Liver (tissue), 9 donors: ENCODE results near the gene ZNF341. TPM values are rescaled to one million over a fixed set of nuclear protein-coding genes. Genes with fewer than 3 reads are reported as not detected.

Experiments used
- DNase-seq: peaks from one replicate; pipeline ENCODE4 v3.0.0-alpha.2; 2017; ENCODE audit warnings: low spot score
- H3K27ac ChIP-seq, 2 donors: one replicate each; pipeline ENCODE4 v1.7.0; 2013; ENCODE audit warnings: inconsistent platforms in 2 of 2, low read length in 2 of 2, control low read depth in 1 of 2, low read depth in 1 of 2, mild to moderate bottlenecking in 1 of 2
- H3K27me3 ChIP-seq, 4 donors: one replicate each; pipeline versions ENCODE4 v1.6.1 to v1.7.0; 2013; ENCODE audit warnings: low read length in 3 of 4, inconsistent platforms in 1 of 4, mild to moderate bottlenecking in 1 of 4, moderate library complexity in 1 of 4; ENCODE audit not compliant: control insufficient read depth in 4 of 4, insufficient read depth in 4 of 4
- H3K36me3 ChIP-seq, 4 donors: one replicate each; pipeline versions ENCODE4 v1.6.1 to v1.7.0; 2013; ENCODE audit warnings: low read length in 3 of 4, mild to moderate bottlenecking in 3 of 4, low read depth in 1 of 4, moderate library complexity in 1 of 4; ENCODE audit not compliant: control insufficient read depth in 4 of 4, insufficient read depth in 3 of 4
- H3K4me1 ChIP-seq, 4 donors: one replicate each; pipeline versions ENCODE4 v1.6.1 to v1.7.0; 2013; ENCODE audit warnings: low read length in 3 of 4, mild to moderate bottlenecking in 3 of 4, moderate library complexity in 1 of 4; ENCODE audit not compliant: control insufficient read depth in 4 of 4, insufficient read depth in 4 of 4
- H3K4me3 ChIP-seq, 3 donors: one replicate each; pipeline versions ENCODE4 v1.6.1 to v1.7.0; 2013; ENCODE audit warnings: low read length in 3 of 3, control low read depth in 1 of 3, low read depth in 1 of 3, mild to moderate bottlenecking in 1 of 3
- H3K9ac ChIP-seq, 2 donors: one replicate each; pipeline ENCODE4 v1.7.0; 2013; ENCODE audit warnings: low read length in 2 of 2, mild to moderate bottlenecking in 2 of 2, moderate library complexity in 2 of 2, control low read depth in 1 of 2, low read depth in 1 of 2
- H3K9me3 ChIP-seq, 4 donors: one replicate each; pipeline versions ENCODE4 v1.6.1 to v1.7.0; 2013; ENCODE audit warnings: low read length in 3 of 4; ENCODE audit not compliant: control insufficient read depth in 4 of 4
- EGR1 ChIP-seq, 2 donors: IDR thresholded peaks; 2 replicates each; pipeline ENCODE4 v1.6.1; 2016 to 2018; ENCODE audit warnings: antibody characterized with exemption in 2 of 2, low read depth in 2 of 2
- FOXA1 ChIP-seq: IDR thresholded peaks from 2 replicates; pipeline ENCODE4 v1.6.1; 2016; ENCODE audit warnings: antibody characterized with exemption
- FOXA2 ChIP-seq: IDR thresholded peaks from 2 replicates; pipeline ENCODE4 v1.6.1; 2016; ENCODE audit warnings: antibody characterized with exemption
- GABPA ChIP-seq, 2 donors: IDR thresholded peaks in 1 of 2; conservative IDR thresholded peaks in 1 of 2; 2 replicates each; pipeline ENCODE4 v1.6.1; 2016; ENCODE audit warnings: antibody characterized with exemption in 2 of 2, mild to moderate bottlenecking in 1 of 2, moderate library complexity in 1 of 2
- HNF4A ChIP-seq, 2 donors: conservative IDR thresholded peaks; 2 replicates each; pipeline ENCODE4 v1.6.1; 2016; ENCODE audit warnings: antibody characterized with exemption in 2 of 2, mild to moderate bottlenecking in 2 of 2
- HNF4G ChIP-seq: IDR thresholded peaks from 2 replicates; pipeline ENCODE4 v1.6.1; 2016; ENCODE audit warnings: antibody characterized with exemption
- JUND ChIP-seq, 2 donors: IDR thresholded peaks; 2 replicates each; pipeline ENCODE4 v1.6.1; 2016; ENCODE audit warnings: antibody characterized with exemption in 2 of 2
- NR2F2 ChIP-seq: IDR thresholded peaks from 2 replicates; pipeline ENCODE4 v1.6.1; 2016; ENCODE audit warnings: antibody characterized with exemption
- RAD21 ChIP-seq, 2 donors: IDR thresholded peaks; 2 replicates each; pipeline ENCODE4 v1.6.1; 2016; ENCODE audit warnings: antibody characterized with exemption in 2 of 2, mild to moderate bottlenecking in 2 of 2
- RXRA ChIP-seq, 2 donors: IDR thresholded peaks; 2 replicates each; pipeline ENCODE4 v1.6.1; 2017 to 2018; ENCODE audit warnings: antibody characterized with exemption in 2 of 2, mild to moderate bottlenecking in 1 of 2
- SP1 ChIP-seq: IDR thresholded peaks from 2 replicates; pipeline ENCODE4 v1.6.1; 2018; ENCODE audit warnings: antibody characterized with exemption, mild to moderate bottlenecking
- TAF1 ChIP-seq: conservative IDR thresholded peaks from 2 replicates; pipeline ENCODE4 v1.6.1; 2016; ENCODE audit warnings: antibody characterized with exemption, mild to moderate bottlenecking
- YY1 ChIP-seq: IDR thresholded peaks from 2 replicates; pipeline ENCODE4 v1.6.1; 2016; ENCODE audit warnings: antibody characterized with exemption, mild to moderate bottlenecking
- WGBS: extraction: QIAGEN DNeasy Blood & Tissue Kit; methylation state at CpG from one replicate; pipeline ENCODE4 v1.1.7; 2013; 5-methylcytosine and 5-hydroxymethylcytosine counted together
- polyA plus RNA-seq, 2 donors: library from polyadenylated mRNA; stranded (reverse) in 1 of 2; unstranded in 1 of 2; fragments of 200-250 nt in 1 of 2; fragments of >200 nt in 1 of 2; fragmentation: Nextera tagmentation in 1 of 2; extraction: Ambion mirVana in 1 of 2; gene quantifications; one replicate each; pipeline versions ENCODE4 v1.2.1 to v1.2.3, GENCODE V29; 2013 to 2015
- total RNA-seq, 2 donors: library from RNA; depleted of rRNA; stranded (reverse); fragments of >200 nt; gene quantifications; one replicate each; pipeline ENCODE4 v1.2.3, GENCODE V29; 2014
- TF ChIP-seq, protein P1 (sequence below): IDR thresholded peaks from 2 replicates; pipeline ENCODE4 v1.6.1; 2016; ENCODE audit warnings: antibody characterized with exemption
- TF ChIP-seq, protein P2 (sequence below): IDR thresholded peaks from 2 replicates; pipeline ENCODE4 v1.6.1; 2016; ENCODE audit warnings: antibody characterized with exemption
- TF ChIP-seq, protein P3 (sequence below): IDR thresholded peaks from 2 replicates; pipeline ENCODE4 v1.6.1; 2016; ENCODE audit warnings: antibody characterized with exemption
- TF ChIP-seq, protein P4 (sequence below): IDR thresholded peaks from 2 replicates; pipeline ENCODE4 v1.6.1; 2016; ENCODE audit warnings: antibody characterized with exemption, mild to moderate bottlenecking
- TF ChIP-seq, protein P5 (sequence below): fragments of 150-350 bp; IDR thresholded peaks from 2 replicates; pipeline ENCODE4 v1.5.1; 2017; ENCODE audit warnings: improper control_type of control experiment, low read depth, low read length; ENCODE audit not compliant: missing input control
- donor health status: healthy.
- donor health status: healthy.
- donor health status: healthy.
- donor health status: healthy.
- donor health status: healthy.

Gene ZNF341
- total and polyA plus RNA-seq, 4 donors = 0.69 to 1.1 (median 0.82) TPM

DNA sequence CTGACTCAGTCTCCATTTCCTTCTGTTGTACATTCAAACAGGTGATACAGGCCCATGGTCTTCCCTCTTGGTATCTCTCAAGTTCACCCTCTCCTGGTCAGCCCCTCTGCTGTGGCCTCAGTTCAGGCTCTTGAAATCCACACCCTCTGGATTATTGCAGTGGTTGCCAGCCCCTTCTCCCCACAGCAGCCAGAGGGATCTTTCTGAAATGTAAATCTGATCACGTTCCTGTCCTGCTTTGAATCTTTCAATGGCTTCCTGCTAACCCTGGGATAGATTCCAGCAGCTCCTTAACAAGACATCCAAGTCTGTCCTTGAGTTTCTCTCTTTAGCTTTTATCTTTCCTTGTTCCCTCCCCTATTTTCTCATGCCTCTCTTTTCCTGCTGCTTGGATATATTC, 101.5 kb downstream of the ZNF341 start:
- no peak overlapping the region for H3K9ac ChIP-seq
- no peaks in the 10 kb centered on the region for H3K27me3 ChIP-seq
- H3K4me3 ChIP-seq = no peak overlapping the region
- H3K9me3 ChIP-seq = no peaks in the 10 kb centered on the region
- H3K36me3 ChIP-seq = no peaks in the 10 kb centered on the region
- peaks cover 6 to 46% (median 28%) of the 10 kb centered on the region in 4 donors for H3K4me1 ChIP-seq
- TF ChIP-seq NR2F2 (no peak), HNF4A (conservative IDR thresholded peaks at IDR 0.05) (no peak), RAD21 (IDR thresholded peaks at IDR 0.05) (no peak), FOXA1 (no peak), GABPA (IDR thresholded peaks at IDR 0.05 in 1 of 2, conservative IDR thresholded peaks at IDR 0.05 in 1 of 2) (no peak), EGR1 (IDR thresholded peaks at IDR 0.05; ENCODE audit: low read depth in 2 of 2) (no peak), HNF4G (no peak), RXRA (IDR thresholded peaks at IDR 0.05) (no peak), SP1 (no peak), YY1 (no peak), FOXA2 (no peak), TAF1 (no peak), JUND (IDR thresholded peaks at IDR 0.05) (no peak)
- TF ChIP-seq, protein P1, sequence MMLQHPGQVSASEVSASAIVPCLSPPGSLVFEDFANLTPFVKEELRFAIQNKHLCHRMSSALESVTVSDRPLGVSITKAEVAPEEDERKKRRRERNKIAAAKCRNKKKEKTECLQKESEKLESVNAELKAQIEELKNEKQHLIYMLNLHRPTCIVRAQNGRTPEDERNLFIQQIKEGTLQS = no peak
- TF ChIP-seq, protein P2, sequence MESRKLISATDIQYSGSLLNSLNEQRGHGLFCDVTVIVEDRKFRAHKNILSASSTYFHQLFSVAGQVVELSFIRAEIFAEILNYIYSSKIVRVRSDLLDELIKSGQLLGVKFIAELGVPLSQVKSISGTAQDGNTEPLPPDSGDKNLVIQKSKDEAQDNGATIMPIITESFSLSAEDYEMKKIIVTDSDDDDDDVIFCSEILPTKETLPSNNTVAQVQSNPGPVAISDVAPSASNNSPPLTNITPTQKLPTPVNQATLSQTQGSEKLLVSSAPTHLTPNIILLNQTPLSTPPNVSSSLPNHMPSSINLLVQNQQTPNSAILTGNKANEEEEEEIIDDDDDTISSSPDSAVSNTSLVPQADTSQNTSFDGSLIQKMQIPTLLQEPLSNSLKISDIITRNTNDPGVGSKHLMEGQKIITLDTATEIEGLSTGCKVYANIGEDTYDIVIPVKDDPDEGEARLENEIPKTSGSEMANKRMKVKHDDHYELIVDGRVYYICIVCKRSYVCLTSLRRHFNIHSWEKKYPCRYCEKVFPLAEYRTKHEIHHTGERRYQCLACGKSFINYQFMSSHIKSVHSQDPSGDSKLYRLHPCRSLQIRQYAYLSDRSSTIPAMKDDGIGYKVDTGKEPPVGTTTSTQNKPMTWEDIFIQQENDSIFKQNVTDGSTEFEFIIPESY = no peak
- TF ChIP-seq, protein P3, sequence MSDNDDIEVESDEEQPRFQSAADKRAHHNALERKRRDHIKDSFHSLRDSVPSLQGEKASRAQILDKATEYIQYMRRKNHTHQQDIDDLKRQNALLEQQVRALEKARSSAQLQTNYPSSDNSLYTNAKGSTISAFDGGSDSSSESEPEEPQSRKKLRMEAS = no peak
- TF ChIP-seq, protein P4, sequence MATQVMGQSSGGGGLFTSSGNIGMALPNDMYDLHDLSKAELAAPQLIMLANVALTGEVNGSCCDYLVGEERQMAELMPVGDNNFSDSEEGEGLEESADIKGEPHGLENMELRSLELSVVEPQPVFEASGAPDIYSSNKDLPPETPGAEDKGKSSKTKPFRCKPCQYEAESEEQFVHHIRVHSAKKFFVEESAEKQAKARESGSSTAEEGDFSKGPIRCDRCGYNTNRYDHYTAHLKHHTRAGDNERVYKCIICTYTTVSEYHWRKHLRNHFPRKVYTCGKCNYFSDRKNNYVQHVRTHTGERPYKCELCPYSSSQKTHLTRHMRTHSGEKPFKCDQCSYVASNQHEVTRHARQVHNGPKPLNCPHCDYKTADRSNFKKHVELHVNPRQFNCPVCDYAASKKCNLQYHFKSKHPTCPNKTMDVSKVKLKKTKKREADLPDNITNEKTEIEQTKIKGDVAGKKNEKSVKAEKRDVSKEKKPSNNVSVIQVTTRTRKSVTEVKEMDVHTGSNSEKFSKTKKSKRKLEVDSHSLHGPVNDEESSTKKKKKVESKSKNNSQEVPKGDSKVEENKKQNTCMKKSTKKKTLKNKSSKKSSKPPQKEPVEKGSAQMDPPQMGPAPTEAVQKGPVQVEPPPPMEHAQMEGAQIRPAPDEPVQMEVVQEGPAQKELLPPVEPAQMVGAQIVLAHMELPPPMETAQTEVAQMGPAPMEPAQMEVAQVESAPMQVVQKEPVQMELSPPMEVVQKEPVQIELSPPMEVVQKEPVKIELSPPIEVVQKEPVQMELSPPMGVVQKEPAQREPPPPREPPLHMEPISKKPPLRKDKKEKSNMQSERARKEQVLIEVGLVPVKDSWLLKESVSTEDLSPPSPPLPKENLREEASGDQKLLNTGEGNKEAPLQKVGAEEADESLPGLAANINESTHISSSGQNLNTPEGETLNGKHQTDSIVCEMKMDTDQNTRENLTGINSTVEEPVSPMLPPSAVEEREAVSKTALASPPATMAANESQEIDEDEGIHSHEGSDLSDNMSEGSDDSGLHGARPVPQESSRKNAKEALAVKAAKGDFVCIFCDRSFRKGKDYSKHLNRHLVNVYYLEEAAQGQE = no peak
- TF ChIP-seq, protein P5, sequence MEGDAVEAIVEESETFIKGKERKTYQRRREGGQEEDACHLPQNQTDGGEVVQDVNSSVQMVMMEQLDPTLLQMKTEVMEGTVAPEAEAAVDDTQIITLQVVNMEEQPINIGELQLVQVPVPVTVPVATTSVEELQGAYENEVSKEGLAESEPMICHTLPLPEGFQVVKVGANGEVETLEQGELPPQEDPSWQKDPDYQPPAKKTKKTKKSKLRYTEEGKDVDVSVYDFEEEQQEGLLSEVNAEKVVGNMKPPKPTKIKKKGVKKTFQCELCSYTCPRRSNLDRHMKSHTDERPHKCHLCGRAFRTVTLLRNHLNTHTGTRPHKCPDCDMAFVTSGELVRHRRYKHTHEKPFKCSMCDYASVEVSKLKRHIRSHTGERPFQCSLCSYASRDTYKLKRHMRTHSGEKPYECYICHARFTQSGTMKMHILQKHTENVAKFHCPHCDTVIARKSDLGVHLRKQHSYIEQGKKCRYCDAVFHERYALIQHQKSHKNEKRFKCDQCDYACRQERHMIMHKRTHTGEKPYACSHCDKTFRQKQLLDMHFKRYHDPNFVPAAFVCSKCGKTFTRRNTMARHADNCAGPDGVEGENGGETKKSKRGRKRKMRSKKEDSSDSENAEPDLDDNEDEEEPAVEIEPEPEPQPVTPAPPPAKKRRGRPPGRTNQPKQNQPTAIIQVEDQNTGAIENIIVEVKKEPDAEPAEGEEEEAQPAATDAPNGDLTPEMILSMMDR = no peak
- no peak overlapping the region for H3K27ac ChIP-seq
- DNase-seq = no peak
- WGBS = 67% methylated on average over 1 of the region's 1 CpG
